Measurements from ENCODE around the gene GTF2I.
"Not testable (repeated sequence)": the region's sequence is repeated elsewhere in the genome, so short reads cannot be mapped to it uniquely, and the experiment has no call there.

The GTF2I gene

GRCh38 chr7:74657692-74658177 is at the start of gene GTF2I:
Gene GTF2I (plus strand): TSS chr7:74657718. CDS start chr7:74689129, 31,411 bp downstream.
- no peak for DNase-seq

GRCh38 chr7:74612015-74612829 is 45.3 kb upstream of the GTF2I start:
- peak in 1 of 2 donors; percentile 38 for DNase-seq

- no peak for DNase-seq
Measured at GRCh38 chr7:74615933-74616780, 41.4 kb upstream of the GTF2I start.

- peak in 1 of 2 donors; percentile 47 for DNase-seq
Measured at GRCh38 chr7:74617180-74617744, 40.3 kb upstream of the GTF2I start.

GRCh38 chr7:74619235-74619860 is 38.2 kb upstream of the GTF2I start:
- DNase-seq, result no peak

- no peak for DNase-seq
Measured at GRCh38 chr7:74622228-74622749, 35.2 kb upstream of the GTF2I start.

GRCh38 chr7:74623135-74623534 is 34.4 kb upstream of the GTF2I start:
- DNase-seq, result no peak

GRCh38 chr7:74625446-74625845 is 32.1 kb upstream of the GTF2I start:
- DNase-seq, result no peak

- peak in 1 of 2 donors; percentile 8 for DNase-seq
Measured at GRCh38 chr7:74627661-74628411, 29.7 kb upstream of the GTF2I start.

GRCh38 chr7:74632505-74632904 is 25.0 kb upstream of the GTF2I start:
- no peak for DNase-seq

- DNase-seq, result no peak
Measured at GRCh38 chr7:74633451-74633921, 24.0 kb upstream of the GTF2I start.

GRCh38 chr7:74637745-74638144 is 19.8 kb upstream of the GTF2I start:
- DNase-seq, result no peak

- peak in 1 of 2 donors; percentile 8 for DNase-seq
Measured at GRCh38 chr7:74650055-74650454, 7.5 kb upstream of the GTF2I start.

GRCh38 chr7:74650493-74651132 is 6.9 kb upstream of the GTF2I start:
- not testable (repeated sequence) for DNase-seq

- DNase-seq, result not testable (repeated sequence)
Measured at GRCh38 chr7:74651133-74651504, 6.4 kb upstream of the GTF2I start.

GRCh38 chr7:74653686-74654181 is 3.8 kb upstream of the GTF2I start:
- DNase-seq, result no peak

GRCh38 chr7:74654811-74655210 is 2.7 kb upstream of the GTF2I start:
- DNase-seq, result no peak

GRCh38 chr7:74655324-74655723 is 2.2 kb upstream of the GTF2I start:
- DNase-seq, result no peak

GRCh38 chr7:74655768-74656440 is 1.6 kb upstream of the GTF2I start:
- DNase-seq, result no peak

- peak; percentile 67 to 73 for DNase-seq
Measured at GRCh38 chr7:74656441-74656836, 1.1 kb upstream of the GTF2I start.

Measured in hippocampal formation (tissue), 2 donors.